Endothelial cell of umbilical vein (primary cell): ENCODE measurements around the gene MIER1. TPM values are rescaled to one million over a fixed set of nuclear protein-coding genes. Genes with fewer than 3 reads are reported as not detected.
"Not testable (repeated sequence)": the region's sequence is repeated elsewhere in the genome, so short reads cannot be mapped to it uniquely, and the experiment has no call there.

Experiments
- BruUV-seq: library from RNA; stranded (reverse); fragments of 400-500 nt; replicated peaks from 2 replicates; lab custom pipeline; 2021; lab: Mats Ljungman, UMichigan
- CTCF ChIA-PET: fragments of 300-600, 350-600 bp; sonication (Branson Sonifier 250); formaldehyde crosslinking; loops from one replicate; lab custom pipeline; 2021; ENCODE audit warnings: antibody characterized with exemption, inconsistent platforms; lab: Charles Lee
- POLR2A ChIA-PET: fragments of 300-600, 350-600 bp; sonication (Branson Sonifier 250); formaldehyde crosslinking; loops from one replicate; lab custom pipeline; 2021; ENCODE audit warnings: antibody characterized with exemption, inconsistent platforms; lab: Charles Lee
- DNase-seq: peaks from one replicate; pipeline ENCODE4 v3.0.0-alpha.2; 2011; ENCODE audit warnings: low read depth, low spot score
- FAIRE-seq: peaks from 2 replicates; lab custom pipeline; 2011; peaks lifted over from hg19 to GRCh38; lab: Jason Lieb, UNC
- H2AFZ ChIP-seq: 2 replicates; pipeline ENCODE4 v1.6.0; 2012; ENCODE audit warnings: low read depth, low read length, control low read depth, inconsistent platforms
- H3K27ac ChIP-seq: 2 replicates; pipeline ENCODE4 v1.5.1; 2011; ENCODE audit warnings: low read depth, mild to moderate bottlenecking, control low read depth, low read length, moderate library complexity; ENCODE audit not compliant: insufficient read depth
- H3K27me3 ChIP-seq, 2 experiments: 2 replicates each; pipeline versions ENCODE4 v1.6.0 to v1.6.1; 2011; ENCODE audit warnings: low read length in 2 of 2, mixed read lengths in 1 of 2; ENCODE audit not compliant: control insufficient read depth in 2 of 2, insufficient read depth in 2 of 2
- H3K36me3 ChIP-seq, 2 experiments: 2 replicates in 1 of 2; 3 replicates in 1 of 2; pipeline ENCODE4 v1.5.1; 2011; ENCODE audit warnings: low read length in 2 of 2, mild to moderate bottlenecking in 1 of 2, moderate library complexity in 1 of 2; ENCODE audit not compliant: control insufficient read depth in 2 of 2, insufficient read depth in 2 of 2; ENCODE audit errors: extremely low read depth in 1 of 2
- H3K4me1 ChIP-seq: 3 replicates; pipeline ENCODE4 v1.5.1; 2011; ENCODE audit warnings: mild to moderate bottlenecking, low read length; ENCODE audit not compliant: control insufficient read depth, insufficient read depth; ENCODE audit errors: extremely low read depth
- H3K4me2 ChIP-seq: 2 replicates; pipeline ENCODE4 v1.6.1; 2011; ENCODE audit warnings: low read length, control low read depth, mixed read lengths; ENCODE audit not compliant: insufficient read depth
- H3K4me3 ChIP-seq, 3 experiments: fragments of 200-600 bp in 1 of 3; sonication (generic), shearing (Covaris generic) in 1 of 3; replicated peaks in 1 of 3; 2 replicates each; pipeline ENCODE4 v1.5.1; 2011 to 2016; ENCODE audit warnings: control low read depth in 3 of 3, low read length in 3 of 3, mild to moderate bottlenecking in 2 of 3, inconsistent platforms in 1 of 3, low read depth in 1 of 3, moderate library complexity in 1 of 3; ENCODE audit not compliant: insufficient read depth in 1 of 3
- H3K79me2 ChIP-seq: 2 replicates; pipeline ENCODE4 v1.6.0; 2012; ENCODE audit warnings: low read length, inconsistent platforms; ENCODE audit not compliant: control insufficient read depth, insufficient read depth
- H3K9ac ChIP-seq: replicated peaks from 2 replicates; pipeline ENCODE3; 2011; ENCODE audit warnings: low read length, control low read depth; ENCODE audit not compliant: insufficient read depth; ENCODE audit errors: extremely low read depth
- H3K9me1 ChIP-seq: replicated peaks from 3 replicates; pipeline ENCODE4 v1.6.0; 2011; ENCODE audit warnings: mild to moderate bottlenecking, low read length; ENCODE audit not compliant: control insufficient read depth, insufficient read depth; ENCODE audit errors: extremely low read depth
- H3K9me3 ChIP-seq: replicated peaks from 2 replicates; pipeline ENCODE4 v1.5.1; 2012; ENCODE audit warnings: low read length, inconsistent platforms; ENCODE audit not compliant: control insufficient read depth, insufficient read depth
- H4K20me1 ChIP-seq: replicated peaks from 2 replicates; pipeline ENCODE3; 2011; ENCODE audit warnings: mild to moderate bottlenecking, low read length; ENCODE audit not compliant: control insufficient read depth, insufficient read depth; ENCODE audit errors: extremely low read depth
- CTCF ChIP-seq, 2 donors: IDR thresholded peaks; 1 replicate in 1 of 2; 2 replicates in 1 of 2; pipeline ENCODE4 v1.5.1; 2011; ENCODE audit warnings: low read length in 2 of 2, mild to moderate bottlenecking in 2 of 2, moderate library complexity in 2 of 2, control low read depth in 1 of 2, inconsistent platforms in 1 of 2, low read depth in 1 of 2; ENCODE audit not compliant: insufficient read depth in 1 of 2; ENCODE audit errors: extremely low read depth in 1 of 2
- EZH2 ChIP-seq: IDR thresholded peaks from 2 replicates; pipeline ENCODE4 v1.6.1; 2012; ENCODE audit warnings: borderline replicate concordance, low read depth, mild to moderate bottlenecking, moderate library complexity, low read length, inconsistent platforms; ENCODE audit not compliant: severe bottlenecking
- FOS ChIP-seq: IDR thresholded peaks from 2 replicates; pipeline ENCODE4 v1.6.1; 2011; ENCODE audit warnings: mild to moderate bottlenecking, low read length, moderate library complexity, borderline replicate concordance; ENCODE audit not compliant: insufficient read depth
- GATA2 ChIP-seq: IDR thresholded peaks from 2 replicates; pipeline ENCODE4 v1.7.0; 2011; ENCODE audit warnings: low read depth, mild to moderate bottlenecking, moderate library complexity, mixed read lengths, low read length; ENCODE audit not compliant: insufficient read length, insufficient read depth
- JUN ChIP-seq: IDR thresholded peaks from 2 replicates; pipeline ENCODE4 v1.6.1; 2011; ENCODE audit warnings: borderline replicate concordance, low read depth; ENCODE audit not compliant: insufficient read length, insufficient read depth
- MAX ChIP-seq: IDR thresholded peaks from 2 replicates; pipeline ENCODE4 v1.6.1; 2011; ENCODE audit not compliant: insufficient read depth, insufficient read length
- MYC ChIP-seq: IDR thresholded peaks from one replicate; pipeline ENCODE4 v1.6.1; 2011; ENCODE audit warnings: mild to moderate bottlenecking, low read depth, low read length
- POLR2A ChIP-seq: IDR thresholded peaks from 2 replicates; pipeline ENCODE4 v1.6.1; 2012; ENCODE audit warnings: low read depth, mild to moderate bottlenecking, control low read depth, low read length
- POLR2AphosphoS5 ChIP-seq: IDR thresholded peaks from 2 replicates; pipeline ENCODE4 v1.6.1; 2012; ENCODE audit warnings: low read depth, mild to moderate bottlenecking, control low read depth, low read length, moderate library complexity; ENCODE audit not compliant: insufficient read depth
- dilution Hi-C: fragments of 300-500 bp; cut with MboI; formaldehyde crosslinking; loops from one replicate; pipeline ENCODE4 v1.15.0; 2019; ENCODE audit warnings: low sequenced_read_pairs; ENCODE audit not compliant: extremely low pct_ligation_motif_present
- intact Hi-C: fragments of 100-400 bp; cut with micrococcal nuclease; formaldehyde crosslinking; loops from one replicate; pipeline ENCODE4 v1.10.0; 2022
- polyA plus RNA-seq, 4 experiments: library from polyadenylated mRNA; depleted of rRNA in 3 of 4; stranded (reverse) in 3 of 4; unstranded in 1 of 4; fragments of >200 nt; gene quantifications; 2 replicates each; pipeline versions ENCODE4 v1.2.1 to v1.2.3, GENCODE V29; 2011 to 2012; ENCODE audit warnings: missing spikeins in 1 of 4
- total RNA-seq: library from RNA; stranded (reverse); gene quantifications from 2 replicates; pipeline ENCODE4 v1.2.3, GENCODE V29; 2021

MIER1 gene
- total and polyA plus RNA-seq, 2 donors (not counting 3 experiments of a cell fraction or from before 2014, with no cell fraction given), result 7.3 to 36.8 TPM

- DNase-seq, result no peak
- CTCF ChIA-PET, result interaction anchor here (0.6 kb wide), 1 partner anchor 37 kb away, joined by 3 read pairs; no protein-coding TSS in a partner anchor
- no peaks in the 10 kb centered on the region for H3K79me2 ChIP-seq
- H2AFZ ChIP-seq, result no peak overlapping the region
- H4K20me1 ChIP-seq, result no peaks in the 10 kb centered on the region
- no peaks in the 10 kb centered on the region for H3K36me3 ChIP-seq
- no peaks in the 10 kb centered on the region for H3K4me1 ChIP-seq
- dilution Hi-C loops (no loop called here), intact Hi-C loops (no loop called here)
- no peak overlapping the region for H3K4me3 ChIP-seq
- no peaks in the 10 kb centered on the region for H3K9me3 ChIP-seq
- no peak overlapping the region for H3K27ac ChIP-seq
- H3K4me2 ChIP-seq, result no peak overlapping the region
- H3K27me3 ChIP-seq, result no peaks in the 10 kb centered on the region
- POLR2A ChIA-PET, result no interaction called here
- H3K9me1 ChIP-seq, result no peaks in the 10 kb centered on the region
- TF ChIP-seq POLR2A, result no peak
- no peak for TF ChIP-seq MAX
- no peak for TF ChIP-seq CTCF (IDR thresholded peaks at IDR 0.05; ENCODE audit: extremely low read depth in 1 of 2, insufficient read depth in 1 of 2, low read depth in 1 of 2, low read length in 2 of 2)
- no peak for TF ChIP-seq GATA2
- no peak for TF ChIP-seq EZH2
- TF ChIP-seq FOS, result no peak
- no peak for TF ChIP-seq JUN
- no peak for TF ChIP-seq POLR2AphosphoS5
- TF ChIP-seq MYC, result no peak
- no TSS peak for BruUV-seq
- no peak overlapping the region for H3K9ac ChIP-seq
- FAIRE-seq, result no peak
Observed at GRCh38 chr1:66893712-66894111, 31.1 kb upstream of the MIER1 start.

GRCh38 chr1:66915203-66915602 is 9.6 kb upstream of the MIER1 start:
- dilution Hi-C loops, H3K36me3 ChIP-seq, FAIRE-seq, H4K20me1 ChIP-seq, H3K9me1 ChIP-seq, H3K9ac ChIP-seq, intact Hi-C loops, H3K4me3 ChIP-seq, H3K4me2 ChIP-seq, H3K27ac ChIP-seq, H3K27me3 ChIP-seq, H2AFZ ChIP-seq, H3K79me2 ChIP-seq, POLR2A ChIA-PET, DNase-seq, BruUV-seq, H3K9me3 ChIP-seq, H3K4me1 ChIP-seq: not testable (repeated sequence)
- CTCF ChIA-PET, result interaction anchor here (2.0 kb wide), 1 partner anchor 10 kb away, joined by 5 read pairs; the partner anchor contains the start of genes DNAI4 and MIER1
